Adrenal gland (tissue), 12 donors: ENCODE data around the gene SIRT6. TPM values are rescaled to one million over a fixed set of nuclear protein-coding genes. Genes with fewer than 3 reads are reported as not detected.

Experiments
- DNase-seq, 7 donors: peaks; one replicate each; pipeline ENCODE4 v3.0.0-alpha.2; 2019 to 2020
- H3K27ac ChIP-seq, 5 donors: fragments of 200-600 bp; sonication (generic) in 4 of 5; 1 replicate in 3 of 5; 2 replicates in 2 of 5; pipeline versions ENCODE4 v1.5.1 to v1.8.0; 2016 to 2020; ENCODE audit warnings: mild to moderate bottlenecking in 1 of 5
- H3K27me3 ChIP-seq: fragments of 200-600 bp; 2 replicates; pipeline ENCODE4 v1.8.0; 2021
- H3K36me3 ChIP-seq, 2 donors: fragments of 200-600 bp; replicated peaks in 1 of 2; 1 replicate in 1 of 2; 2 replicates in 1 of 2; pipeline versions ENCODE4 v1.5.1 to v1.8.0; 2018 to 2022
- H3K4me1 ChIP-seq, 2 donors: fragments of 200-600 bp; replicated peaks in 1 of 2; 1 replicate in 1 of 2; 2 replicates in 1 of 2; pipeline versions ENCODE4 v1.5.1 to v1.8.0; 2018 to 2021
- H3K4me3 ChIP-seq, 4 donors: fragments of 200-600 bp; sonication (generic) in 3 of 4; one replicate each; pipeline ENCODE4 v1.5.1; 2016 to 2018
- H3K9me3 ChIP-seq, 3 donors: fragments of 200-600 bp; sonication (generic) in 1 of 3; replicated peaks in 1 of 3; 1 replicate in 2 of 3; 2 replicates in 1 of 3; pipeline versions ENCODE4 v1.5.1 to v1.8.0; 2016 to 2021
- CTCF ChIP-seq, 6 experiments: fragments of 450-650 bp in 4 of 6; fragments of 200-600 bp in 2 of 6; sonication (generic) in 1 of 6; IDR thresholded peaks; 1 replicate in 5 of 6; 2 replicates in 1 of 6; pipeline versions ENCODE4 v1.5.1 to v1.8.0; 2016 to 2021; ENCODE audit warnings: antibody characterized with exemption in 6 of 6, mild to moderate bottlenecking in 2 of 6, moderate library complexity in 1 of 6
- POLR2A ChIP-seq, 2 donors: fragments of 450-650 bp; IDR thresholded peaks; one replicate each; pipeline ENCODE4 v1.6.1; 2017; ENCODE audit warnings: antibody characterized with exemption in 2 of 2, mild to moderate bottlenecking in 2 of 2, moderate library complexity in 1 of 2
- WGBS, 4 donors: extraction: QIAGEN DNeasy Blood & Tissue Kit in 2 of 4; methylation state at CpG; one replicate each; pipeline versions ENCODE4 v1.1.5 to v1.1.7; 2013 to 2017; 5-methylcytosine and 5-hydroxymethylcytosine counted together
- intact Hi-C, 2 donors: fragments of 100-400 bp; cut with DNase I; formaldehyde crosslinking; loops; one replicate each; pipeline versions ENCODE4 v1.14.1 to v1.15.0; 2022 to 2023
- polyA plus RNA-seq, 3 donors: library from polyadenylated mRNA; stranded (reverse); fragments of 200-250 nt in 2 of 3; fragments of 350-450 nt in 1 of 3; fragmentation: Illumina TruSeq in 1 of 3; extraction: RNeasy Lipid Tissue Mini Kit (QIAGEN cat#74804) in 1 of 3; gene quantifications; one replicate each; pipeline ENCODE4 v1.2.3, GENCODE V29; 2013 to 2014
- total RNA-seq, 9 donors: library from RNA; depleted of rRNA in 4 of 9; stranded (reverse); fragments of >200 nt in 4 of 9; fragments of 120-200 nt in 1 of 9; fragmentation: NEBNext Ultra II Directional in 1 of 9; extraction: Animal tissue kit (Norgen Biotek cat#: 25700) in 1 of 9; gene quantifications; one replicate each; pipeline versions ENCODE4 v1.1.0 to v1.2.4, GENCODE V29; 2013 to 2023
- donor health status: healthy with polysubstance abuse.
- donor health status: Bipolar disorder and iron deficiency.
- donor health status: DM: yes; HTN: yes; CAD: no.
- donor health status: DM: no; HTN: no; CAD: no.
- donor health status: DM: no; HTN: no; CAD: no.
- donor health status: DM: yes; HTN: yes; CAD: no.

SIRT6 gene
- total and polyA plus RNA-seq, 12 donors, result 2.8 to 72.8 (median 25.1) TPM

- H3K27me3 ChIP-seq, result peaks cover 21% of the 10 kb centered on the region
- 71 to 89% (median 75%) methylated on average over 4 of the region's 4 CpGs for WGBS, 4 donors
- H3K36me3 ChIP-seq, result no peaks in the 10 kb centered on the region
- peaks cover 0 to 4% of the 10 kb centered on the region in 2 donors for H3K4me1 ChIP-seq
- H3K9me3 ChIP-seq, result no peaks in the 10 kb centered on the region
- TF ChIP-seq POLR2A (IDR thresholded peaks at IDR 0.05) (no peak), CTCF (IDR thresholded peaks at IDR 0.05) (no peak)
- H3K4me3 ChIP-seq, result no peak overlapping the region
- intact Hi-C loops, result loop anchor here (10.0 kb wide), 3 partner anchors 67 to 207 kb away; no protein-coding TSS in a partner anchor
- H3K27ac ChIP-seq, result no peak overlapping the region
- DNase-seq, result no peak
Measured at GRCh38 chr19:4201798-4202197, 19.4 kb upstream of the SIRT6 start.

GRCh38 chr19:4200940-4201542 lies 18.7 kb upstream of the SIRT6 start:
- TF ChIP-seq POLR2A (IDR thresholded peaks at IDR 0.05) (no peak), CTCF (IDR thresholded peaks at IDR 0.05) (no peak)
- peaks cover 0 to 4% of the 10 kb centered on the region in 2 donors for H3K4me1 ChIP-seq
- 55 to 82% (median 62%) methylated on average over 2 of the region's 2 CpGs for WGBS, 4 donors
- peaks cover 28% of the 10 kb centered on the region for H3K27me3 ChIP-seq
- no peak for DNase-seq
- H3K36me3 ChIP-seq, result no peaks in the 10 kb centered on the region
- no peaks in the 10 kb centered on the region for H3K9me3 ChIP-seq
- no peak overlapping the region for H3K27ac ChIP-seq
- intact Hi-C loops, result loop anchor here (10.0 kb wide), 3 partner anchors 66 to 206 kb away; no protein-coding TSS in a partner anchor
- H3K4me3 ChIP-seq, result no peak overlapping the region

- TF ChIP-seq POLR2A (IDR thresholded peaks at IDR 0.05), result no peak
- no peak for TF ChIP-seq CTCF (IDR thresholded peaks at IDR 0.05)
- H3K27ac ChIP-seq, result no peak overlapping the region
- no peak for DNase-seq
- WGBS, 4 donors, result 69 to 88% (median 80%) methylated on average over 13 to 33 of the region's 33 CpGs
- peaks cover 0 to 2% of the 10 kb centered on the region in 2 donors for H3K4me1 ChIP-seq
- peaks cover 39% of the 10 kb centered on the region for H3K27me3 ChIP-seq
- intact Hi-C loops, result loop anchor here (10.0 kb wide), 3 partner anchors 65 to 205 kb away; no protein-coding TSS in a partner anchor
- no peak overlapping the region for H3K4me3 ChIP-seq
- H3K9me3 ChIP-seq, result no peaks in the 10 kb centered on the region
- H3K36me3 ChIP-seq, result no peaks in the 10 kb centered on the region
Measured at GRCh38 chr19:4199699-4200293, 17.4 kb upstream of the SIRT6 start.

GRCh38 chr19:4198467-4199126 lies 16.2 kb upstream of the SIRT6 start:
- Histone ChIP-seq H3K9me3 (no peaks in the 10 kb centered on the region), H3K36me3 (no peaks in the 10 kb centered on the region), H3K27ac (no peak overlapping the region), H3K4me1 (no peaks in the 10 kb centered on the region), H3K27me3 (peaks cover 47% of the 10 kb centered on the region), H3K4me3 (no peak overlapping the region)
- no peak for DNase-seq
- WGBS, 4 donors, result 10 to 14% (median 12%) methylated on average over 13 to 27 of the region's 28 CpGs
- intact Hi-C loops, result no loop called here
- TF ChIP-seq CTCF (IDR thresholded peaks at IDR 0.05) (no peak), POLR2A (IDR thresholded peaks at IDR 0.05) (no peak)
